ENCODE measurements around the gene ZNRF3. TPM values are rescaled to one million over a fixed set of nuclear protein-coding genes. Genes with fewer than 3 reads are reported as not detected.

The ZNRF3 gene
- 10 to 100 TPM; 11.4 to 16.9 (median 14.4) TPM for total RNA-seq

- DNase-seq (peak; percentile 95 to 98), ATAC-seq (ENCODE audit: low FRiP score in 2 of 2) (peak; percentile 99)
- Histone ChIP-seq H3K9me3 (no peaks in the 10 kb centered on the region), H3K4me1 (peaks cover 16 to 39% (median 19%) of the 10 kb centered on the region in 4 donors), H3K4me3 (peak within 1 kb of the TSS; percentile 56 to 81 (median 69)), H3K27me3 (no peaks in the 10 kb centered on the region), H3K36me3 (no peaks in the 10 kb centered on the region), H3K27ac (peak within 1 kb of the TSS; percentile 30 to 82 (median 50))
- 0 to 2% methylated on average over 1 to 61 of the region's 85 CpGs for WGBS, 2 donors
- peak; percentile 58 to 69 for TF ChIP-seq POLR2AphosphoS5 (IDR thresholded peaks at IDR 0.05)
- peak in 1 of 4 donors; percentile 49 for TF ChIP-seq POLR2A (IDR thresholded peaks at IDR 0.05)
- no peak for TF ChIP-seq EP300 (IDR thresholded peaks at IDR 0.05)
These were observed at the start of gene ZNRF3 for GRCh38 chr22:28882878-28883656. TSS of gene ZNRF3 (plus strand) at chr22:28883572. CDS start at chr22:28883767, 195 bp downstream.

GRCh38 chr22:28835630-28836189, 47.7 kb upstream of the ZNRF3 start:
- Histone ChIP-seq H3K4me1 (no peaks in the 10 kb centered on the region), H3K36me3 (no peaks in the 10 kb centered on the region), H3K4me3 (no peak overlapping the region), H3K27ac (no peak overlapping the region), H3K27me3 (no peaks in the 10 kb centered on the region), H3K9me3 (no peaks in the 10 kb centered on the region)
- DNase-seq (peak in 1 of 2 donors; percentile 54), ATAC-seq (ENCODE audit: low FRiP score in 2 of 2) (no peak)
- 91 to 98% methylated on average over 5 to 11 of the region's 11 CpGs for WGBS, 2 donors
- TF ChIP-seq EP300 (IDR thresholded peaks at IDR 0.05) (no peak), POLR2A (IDR thresholded peaks at IDR 0.05) (no peak), CTCF (IDR thresholded peaks at IDR 0.05) (no peak), POLR2AphosphoS5 (IDR thresholded peaks at IDR 0.05) (no peak)

- ATAC-seq (ENCODE audit: low FRiP score in 2 of 2) (no peak), DNase-seq (no peak)
- WGBS, 2 donors: 92 to 96% methylated on average over 6 of the region's 6 CpGs
- no peaks in the 10 kb centered on the region for H3K4me1 ChIP-seq
- H3K36me3 ChIP-seq: no peaks in the 10 kb centered on the region
- H3K4me3 ChIP-seq: no peak overlapping the region
- TF ChIP-seq POLR2A (IDR thresholded peaks at IDR 0.05) (no peak), CTCF (IDR thresholded peaks at IDR 0.05) (no peak), EP300 (IDR thresholded peaks at IDR 0.05) (no peak), POLR2AphosphoS5 (IDR thresholded peaks at IDR 0.05) (no peak)
- H3K9me3 ChIP-seq: no peaks in the 10 kb centered on the region
- H3K27me3 ChIP-seq: no peaks in the 10 kb centered on the region
- H3K27ac ChIP-seq: no peak overlapping the region
These were observed 45.7 kb upstream of the ZNRF3 start for GRCh38 chr22:28837640-28838039.

GRCh38 chr22:28838971-28839370, 44.4 kb upstream of the ZNRF3 start:
- ATAC-seq (ENCODE audit: low FRiP score in 2 of 2) (no peak), DNase-seq (no peak)
- WGBS, 2 donors: 83 to 88% methylated on average over 5 of the region's 5 CpGs
- Histone ChIP-seq H3K36me3 (no peaks in the 10 kb centered on the region), H3K9me3 (no peaks in the 10 kb centered on the region), H3K4me3 (no peak overlapping the region), H3K4me1 (no peaks in the 10 kb centered on the region), H3K27ac (no peak overlapping the region), H3K27me3 (no peaks in the 10 kb centered on the region)
- TF ChIP-seq CTCF (IDR thresholded peaks at IDR 0.05): no peak
- TF ChIP-seq POLR2AphosphoS5 (IDR thresholded peaks at IDR 0.05): no peak
- no peak for TF ChIP-seq POLR2A (IDR thresholded peaks at IDR 0.05)
- no peak for TF ChIP-seq EP300 (IDR thresholded peaks at IDR 0.05)

GRCh38 chr22:28841111-28841510, 42.3 kb upstream of the ZNRF3 start:
- ATAC-seq (ENCODE audit: low FRiP score in 2 of 2): no peak
- 56 to 87% methylated on average over 5 of the region's 5 CpGs for whole genome bisulfite sequencing, 2 donors
- H3K4me3 ChIP-seq: no peak overlapping the region

More at GRCh38 chr22:28841111-28841510, 42.3 kb upstream of the ZNRF3 start:
- TF ChIP-seq CTCF (IDR thresholded peaks at IDR 0.05) (peak in 1 of 6 experiments; percentile 11), POLR2A (IDR thresholded peaks at IDR 0.05) (no peak)
- Histone ChIP-seq H3K27me3 (no peaks in the 10 kb centered on the region), H3K36me3 (no peaks in the 10 kb centered on the region), H3K4me1 (no peaks in the 10 kb centered on the region), H3K9me3 (no peaks in the 10 kb centered on the region), H3K27ac (no peak overlapping the region)
- no peak for DNase-seq

Data from upper lobe of left lung (tissue), 6 donors.